Endodermal cell (in vitro differentiated cells): ENCODE measurements around the gene SCNN1A. TPM values are rescaled to one million over a fixed set of nuclear protein-coding genes. Genes with fewer than 3 reads are reported as not detected.

Source experiments
- DNase-seq: peaks from one replicate; pipeline ENCODE4 v3.0.0-alpha.2; 2017
- H3K27ac ChIP-seq: 2 replicates; pipeline ENCODE4 v1.5.1; 2013; ENCODE audit warnings: mild to moderate bottlenecking, low read depth, low read length, moderate library complexity
- H3K27me3 ChIP-seq: 2 replicates; pipeline ENCODE4 v1.6.1; 2013; ENCODE audit warnings: mild to moderate bottlenecking, low read length, moderate library complexity; ENCODE audit not compliant: insufficient read depth, control insufficient read depth, poor library complexity, severe bottlenecking
- H3K36me3 ChIP-seq: 2 replicates; pipeline ENCODE4 v1.7.0; 2013; ENCODE audit warnings: mild to moderate bottlenecking, low read length, moderate library complexity; ENCODE audit not compliant: control insufficient read depth, insufficient read depth
- H3K4me1 ChIP-seq: one replicate; pipeline ENCODE4 v1.7.0; 2013; ENCODE audit warnings: low read length; ENCODE audit not compliant: control insufficient read depth, insufficient read depth
- H3K4me3 ChIP-seq: 2 replicates; pipeline ENCODE4 v1.5.1; 2013; ENCODE audit warnings: mild to moderate bottlenecking, low read length, moderate library complexity
- H3K9ac ChIP-seq: 2 replicates; pipeline ENCODE4 v1.6.1; 2013; ENCODE audit warnings: mild to moderate bottlenecking, low read length, moderate library complexity; ENCODE audit not compliant: poor library complexity, severe bottlenecking; ENCODE audit errors: extremely low read depth
- H3K9me3 ChIP-seq: 2 replicates; pipeline ENCODE4 v1.6.1; 2013; ENCODE audit warnings: mild to moderate bottlenecking, low read length, moderate library complexity; ENCODE audit not compliant: control insufficient read depth
- H3K27ac Mint-ChIP-seq: 2 replicates; pipeline ENCODE4 v1.8.0; 2020; ENCODE audit warnings: mixed read lengths
- H3K27me3 Mint-ChIP-seq: 2 replicates; pipeline ENCODE4 v1.8.0; 2021; ENCODE audit warnings: mild to moderate bottlenecking, mixed read lengths; ENCODE audit not compliant: insufficient read depth
- H3K36me3 Mint-ChIP-seq: 2 replicates; pipeline ENCODE4 v1.8.0; 2020; ENCODE audit warnings: low read depth, mixed read lengths
- H3K4me1 Mint-ChIP-seq: 2 replicates; pipeline ENCODE4 v1.8.0; 2020; ENCODE audit warnings: mixed read lengths
- H3K4me3 Mint-ChIP-seq: 2 replicates; pipeline ENCODE4 v1.8.0; 2020; ENCODE audit warnings: mild to moderate bottlenecking, moderate library complexity, mixed read lengths
- H3K9me3 Mint-ChIP-seq: 2 replicates; pipeline ENCODE4 v1.8.0; 2020; ENCODE audit warnings: mild to moderate bottlenecking, mixed read lengths
- WGBS, 2 experiments: methylation state at CpG; one replicate each; pipeline versions ENCODE4 v1.1.5 to v1.1.7; 2013; ENCODE audit warnings: missing lambda C conversion rate in 2 of 2, mixed read lengths in 1 of 2; ENCODE audit not compliant: insufficient coverage in 1 of 2, insufficient read length in 1 of 2; 5-methylcytosine and 5-hydroxymethylcytosine counted together
- total RNA-seq, 2 donors: library from RNA; stranded (reverse); fragmentation: NEBNext Ultra II Directional in 1 of 2; extraction: Animal tissue kit (Norgen Biotek cat#: 25700) in 1 of 2; gene quantifications; 2 replicates in 1 of 2; 3 replicates in 1 of 2; pipeline ENCODE4 v1.2.1, GENCODE V29; 2021
- TF ChIP-seq, protein P1 (sequence below): fragments of 200-600 bp; sonication (generic); conservative IDR thresholded peaks from 2 replicates; pipeline ENCODE4 v1.5.0; 2021; ENCODE audit warnings: antibody characterized with exemption, mild to moderate bottlenecking

SCNN1A gene
- total RNA-seq, 2 donors from 2014 or later: 32.1 to 87.7 TPM

- Mint-ChIP-seq H3K27ac (no peak overlapping the region), H3K9me3 (no peaks in the 10 kb centered on the region), H3K4me1 (peaks cover 9% of the 10 kb centered on the region), H3K27me3 (no peaks in the 10 kb centered on the region), H3K36me3 (peaks cover 58% of the 10 kb centered on the region), H3K4me3 (no peak overlapping the region)
- no peak for DNase-seq
- Histone ChIP-seq H3K4me1 (no peaks in the 10 kb centered on the region), H3K36me3 (no peaks in the 10 kb centered on the region), H3K9ac (no peak overlapping the region), H3K4me3 (no peak overlapping the region), H3K27ac (no peak overlapping the region), H3K9me3 (no peaks in the 10 kb centered on the region), H3K27me3 (no peaks in the 10 kb centered on the region)
- 93 to 94% methylated on average over 5 of the region's 5 CpGs for WGBS, 2 experiments
- TF ChIP-seq, protein P1, sequence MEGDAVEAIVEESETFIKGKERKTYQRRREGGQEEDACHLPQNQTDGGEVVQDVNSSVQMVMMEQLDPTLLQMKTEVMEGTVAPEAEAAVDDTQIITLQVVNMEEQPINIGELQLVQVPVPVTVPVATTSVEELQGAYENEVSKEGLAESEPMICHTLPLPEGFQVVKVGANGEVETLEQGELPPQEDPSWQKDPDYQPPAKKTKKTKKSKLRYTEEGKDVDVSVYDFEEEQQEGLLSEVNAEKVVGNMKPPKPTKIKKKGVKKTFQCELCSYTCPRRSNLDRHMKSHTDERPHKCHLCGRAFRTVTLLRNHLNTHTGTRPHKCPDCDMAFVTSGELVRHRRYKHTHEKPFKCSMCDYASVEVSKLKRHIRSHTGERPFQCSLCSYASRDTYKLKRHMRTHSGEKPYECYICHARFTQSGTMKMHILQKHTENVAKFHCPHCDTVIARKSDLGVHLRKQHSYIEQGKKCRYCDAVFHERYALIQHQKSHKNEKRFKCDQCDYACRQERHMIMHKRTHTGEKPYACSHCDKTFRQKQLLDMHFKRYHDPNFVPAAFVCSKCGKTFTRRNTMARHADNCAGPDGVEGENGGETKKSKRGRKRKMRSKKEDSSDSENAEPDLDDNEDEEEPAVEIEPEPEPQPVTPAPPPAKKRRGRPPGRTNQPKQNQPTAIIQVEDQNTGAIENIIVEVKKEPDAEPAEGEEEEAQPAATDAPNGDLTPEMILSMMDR: no peak
These were observed 23.7 kb downstream of the SCNN1A start for GRCh38 chr12:6351622-6352021.

DNA sequence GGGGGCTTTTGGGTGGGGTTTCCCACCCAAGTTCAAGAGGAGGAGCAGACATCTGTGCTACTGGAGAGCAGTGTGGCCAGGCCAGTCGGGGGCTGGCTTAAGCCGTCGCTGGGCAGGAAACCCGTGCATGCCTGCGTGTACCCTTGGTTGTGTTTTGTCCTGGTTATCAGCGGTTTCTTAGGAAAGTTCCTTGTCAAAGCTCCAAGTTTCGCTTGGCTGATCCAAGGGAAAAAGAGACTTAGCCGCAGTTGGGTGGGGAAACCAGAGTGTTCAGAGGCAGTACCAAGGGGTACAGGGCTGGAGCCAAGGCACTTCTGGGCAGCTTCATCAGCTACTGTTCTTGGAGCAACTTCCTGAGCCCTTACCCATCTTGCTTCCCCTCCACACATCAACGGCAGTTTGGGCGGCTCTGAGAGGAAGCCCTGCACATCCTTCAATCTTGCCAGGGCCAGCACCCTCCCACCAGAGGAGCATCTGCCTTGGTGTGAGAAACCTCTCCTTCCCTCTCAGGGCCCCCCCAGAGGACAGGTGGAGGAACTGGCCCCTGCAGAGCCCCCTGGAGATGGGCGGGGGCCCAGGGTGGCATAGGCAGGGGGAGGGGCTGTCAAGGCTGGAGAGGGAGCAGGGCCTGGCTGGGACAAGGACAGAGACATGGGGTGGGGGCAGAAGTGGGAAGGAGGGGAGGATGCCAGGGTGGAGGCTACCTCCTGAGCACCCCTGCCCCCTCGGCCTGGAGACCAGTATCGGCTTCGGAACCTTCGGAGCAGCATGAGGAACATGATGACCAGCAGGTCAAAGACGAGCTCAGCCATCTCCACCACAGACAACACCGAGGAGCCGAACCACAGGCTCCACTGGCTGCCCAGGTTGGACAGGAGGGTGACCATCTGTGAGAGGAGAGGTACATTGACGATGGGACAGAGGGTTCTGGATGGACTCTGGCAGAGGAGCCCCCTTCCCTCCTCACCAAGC is 27.7 kb downstream of the SCNN1A start:
- Mint-ChIP-seq H3K4me1 (peaks cover 25% of the 10 kb centered on the region), H3K4me3 (no peak overlapping the region), H3K9me3 (no peaks in the 10 kb centered on the region), H3K36me3 (peaks cover 31% of the 10 kb centered on the region), H3K27me3 (no peaks in the 10 kb centered on the region), H3K27ac (no peak overlapping the region)
- Histone ChIP-seq H3K4me3 (no peak overlapping the region), H3K27me3 (no peaks in the 10 kb centered on the region), H3K36me3 (no peaks in the 10 kb centered on the region), H3K4me1 (no peaks in the 10 kb centered on the region), H3K27ac (no peak overlapping the region), H3K9ac (no peak overlapping the region), H3K9me3 (no peaks in the 10 kb centered on the region)
- DNase-seq: peak; percentile 48
- 95 to 98% methylated on average over 13 to 19 of the region's 19 CpGs for WGBS, 2 experiments
- TF ChIP-seq, protein P1: no peak

- peaks cover 32% of the 10 kb centered on the region for H3K4me1 Mint-ChIP-seq
- H3K36me3 ChIP-seq: no peaks in the 10 kb centered on the region
- WGBS, 2 experiments: 93 to 95% methylated on average over 6 to 8 of the region's 8 CpGs
- H3K9me3 Mint-ChIP-seq: no peaks in the 10 kb centered on the region
- no peaks in the 10 kb centered on the region for H3K9me3 ChIP-seq
- H3K4me3 Mint-ChIP-seq: no peak overlapping the region
- no peaks in the 10 kb centered on the region for H3K27me3 ChIP-seq
- no peak for DNase-seq
- peaks cover 31% of the 10 kb centered on the region for H3K36me3 Mint-ChIP-seq
- TF ChIP-seq, protein P1: no peak
- H3K27ac ChIP-seq: no peak overlapping the region
- no peak overlapping the region for H3K9ac ChIP-seq
- no peak overlapping the region for H3K4me3 ChIP-seq
- no peak overlapping the region for H3K27ac Mint-ChIP-seq
- H3K27me3 Mint-ChIP-seq: no peaks in the 10 kb centered on the region
- H3K4me1 ChIP-seq: no peaks in the 10 kb centered on the region
These were observed 28.4 kb downstream of the SCNN1A start for GRCh38 chr12:6346942-6347341.
